Upper lobe of left lung (tissue), 4 donors: ENCODE results near the gene CYTIP.

ENCODE experiments used
- EP300 ChIP-seq, 4 donors: sonication (generic); formaldehyde crosslinking; IDR thresholded peaks; one replicate each; pipeline ENCODE4 v1.5.1; 2017; ENCODE audit warnings: antibody characterized with exemption in 4 of 4, control low read depth in 2 of 4
- POLR2A ChIP-seq, 4 donors: fragments of 450-650 bp; IDR thresholded peaks; one replicate each; pipeline ENCODE4 v1.5.1; 2016 to 2017; ENCODE audit warnings: antibody characterized with exemption in 4 of 4, mild to moderate bottlenecking in 2 of 4

GRCh38 chr2:157466764-157467163 is 22.9 kb upstream of the CYTIP start:
- no peak for TF ChIP-seq EP300 (IDR thresholded peaks at IDR 0.05)
- TF ChIP-seq POLR2A (IDR thresholded peaks at IDR 0.05) = no peak
